CD4-positive, CD25-positive, alpha-beta regulatory T cell (primary cell): Measurements from ENCODE around the gene AFF4. TPM values are rescaled to one million over a fixed set of nuclear protein-coding genes. Genes with fewer than 3 reads are reported as not detected.
"Not testable (repeated sequence)": the region's sequence is repeated elsewhere in the genome, so short reads cannot be mapped to it uniquely, and the experiment has no call there.

Source experiments
- ATAC-seq, 2 donors: fragments of 150-1000 bp; cut with Tn5 transposase; one replicate each; pipeline ENCODE4 v1.10.0; 2021; ENCODE audit warnings: low read depth in 2 of 2, moderate number of reproducible peaks in 2 of 2, moderate library complexity in 1 of 2
- DNase-seq, 3 donors: peaks; one replicate each; pipeline versions ENCODE4 v3.0.0 to v3.0.0-alpha.2; 2012 to 2022; ENCODE audit warnings: mixed read lengths in 1 of 3
- H3K27ac ChIP-seq: one replicate; pipeline ENCODE4 v1.7.0; 2013; ENCODE audit warnings: mild to moderate bottlenecking, low read length; ENCODE audit not compliant: insufficient read depth, poor library complexity, severe bottlenecking
- H3K27me3 ChIP-seq: one replicate; pipeline ENCODE4 v1.7.0; 2013; ENCODE audit warnings: low read length; ENCODE audit not compliant: control insufficient read depth, insufficient read depth
- H3K36me3 ChIP-seq: one replicate; pipeline ENCODE4 v1.7.0; 2013; ENCODE audit warnings: mild to moderate bottlenecking, low read length, moderate library complexity; ENCODE audit not compliant: control insufficient read depth, insufficient read depth
- H3K4me1 ChIP-seq: 2 replicates; pipeline ENCODE4 v1.7.0; 2013; ENCODE audit warnings: mild to moderate bottlenecking, low read length; ENCODE audit not compliant: insufficient read depth, control insufficient read depth, poor library complexity, severe bottlenecking
- H3K4me3 ChIP-seq: one replicate; pipeline ENCODE4 v1.7.0; 2013; ENCODE audit warnings: low read depth, mild to moderate bottlenecking, low read length, moderate library complexity
- H3K9me3 ChIP-seq, 2 experiments: 1 replicate in 1 of 2; 2 replicates in 1 of 2; pipeline ENCODE4 v1.7.0; 2013; ENCODE audit warnings: low read length in 2 of 2, mild to moderate bottlenecking in 1 of 2, moderate library complexity in 1 of 2; ENCODE audit not compliant: control insufficient read depth in 2 of 2
- H3K27ac Mint-ChIP-seq, 3 donors: one replicate each; pipeline ENCODE4 v1.8.0; 2020 to 2022; ENCODE audit warnings: mild to moderate bottlenecking in 3 of 3, mixed read lengths in 3 of 3, moderate library complexity in 2 of 3
- H3K27me3 Mint-ChIP-seq: one replicate; pipeline ENCODE4 v1.8.0; 2022; ENCODE audit warnings: mild to moderate bottlenecking, mixed read lengths
- H3K36me3 Mint-ChIP-seq: one replicate; pipeline ENCODE4 v1.8.0; 2020; ENCODE audit warnings: mixed read lengths
- H3K4me1 Mint-ChIP-seq, 4 donors: one replicate each; pipeline ENCODE4 v1.8.0; 2020 to 2022; ENCODE audit warnings: mixed read lengths in 4 of 4, mild to moderate bottlenecking in 1 of 4
- H3K4me3 Mint-ChIP-seq, 4 donors: one replicate each; pipeline ENCODE4 v1.8.0; 2020 to 2022; ENCODE audit warnings: mild to moderate bottlenecking in 4 of 4, mixed read lengths in 4 of 4, moderate library complexity in 3 of 4
- H3K9me3 Mint-ChIP-seq, 7 donors: one replicate each; pipeline ENCODE4 v1.8.0; 2020 to 2022; ENCODE audit warnings: mixed read lengths in 7 of 7, mild to moderate bottlenecking in 3 of 7, moderate library complexity in 2 of 7
- polyA plus RNA-seq, 4 donors: library from polyadenylated mRNA; unstranded; fragments of 300-500 nt; fragmentation: Illumina TruSeq; gene quantifications; one replicate each; pipeline ENCODE4 v1.2.3, GENCODE V29; 2021
- total RNA-seq: library from RNA; stranded (reverse); gene quantifications from one replicate; pipeline ENCODE4 v1.2.3, GENCODE V29; 2022

The AFF4 gene
- total and polyA plus RNA-seq, 5 donors from 2014 or later: 13.5 to 74.8 (median 16.8) TPM

DNA sequence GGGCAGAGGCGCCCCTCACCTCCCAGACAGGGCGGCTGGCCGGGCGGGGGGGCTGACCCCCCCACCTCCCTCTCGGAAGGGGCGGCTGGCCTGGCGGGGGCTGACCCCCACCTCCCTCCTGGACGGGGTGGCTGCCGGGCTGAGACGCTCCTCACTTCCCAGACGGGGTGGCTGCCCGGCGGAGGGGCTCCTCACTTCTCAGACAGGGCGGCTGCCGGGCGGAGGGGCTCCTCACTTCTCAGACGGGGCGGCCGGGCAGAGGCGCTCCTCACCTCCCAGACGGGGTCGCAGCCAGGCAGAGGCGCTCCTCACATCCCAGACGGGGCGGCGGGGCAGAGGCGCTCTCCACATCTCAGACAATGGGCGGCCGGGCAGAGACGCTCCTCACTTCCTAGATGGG, 19.5 kb upstream of the AFF4 start:
- H3K4me3 Mint-ChIP-seq, H3K27me3 ChIP-seq, H3K36me3 ChIP-seq, ATAC-seq, H3K4me1 ChIP-seq, H3K9me3 Mint-ChIP-seq, H3K9me3 ChIP-seq, H3K36me3 Mint-ChIP-seq, H3K4me3 ChIP-seq, H3K4me1 Mint-ChIP-seq, H3K27ac ChIP-seq, DNase-seq, H3K27me3 Mint-ChIP-seq, H3K27ac Mint-ChIP-seq: not testable (repeated sequence)

GRCh38 chr5:132981288-132981687, 17.9 kb upstream of the AFF4 start:
- Mint-ChIP-seq H3K4me3 (no peak overlapping the region), H3K27ac (no peak overlapping the region), H3K27me3 (peaks cover 8% of the 10 kb centered on the region), H3K9me3 (peaks cover 0 to 9% (median 4%) of the 10 kb centered on the region in 7 donors), H3K4me1 (no peaks in the 10 kb centered on the region), H3K36me3 (no peaks in the 10 kb centered on the region)
- DNase-seq: no peak
- Histone ChIP-seq H3K4me3 (no peak overlapping the region), H3K27me3 (no peaks in the 10 kb centered on the region), H3K36me3 (no peaks in the 10 kb centered on the region), H3K4me1 (no peaks in the 10 kb centered on the region), H3K9me3 (no peaks in the 10 kb centered on the region), H3K27ac (no peak overlapping the region)
- no peak for ATAC-seq

- no peak overlapping the region for H3K4me3 ChIP-seq
- no peaks in the 10 kb centered on the region for H3K36me3 Mint-ChIP-seq
- no peaks in the 10 kb centered on the region for H3K27me3 ChIP-seq
- no peak overlapping the region for H3K4me3 Mint-ChIP-seq
- H3K9me3 ChIP-seq: no peaks in the 10 kb centered on the region
- no peaks in the 10 kb centered on the region for H3K36me3 ChIP-seq
- ATAC-seq (no peak), DNase-seq (no peak)
- no peak overlapping the region for H3K27ac Mint-ChIP-seq
- H3K4me1 ChIP-seq: no peaks in the 10 kb centered on the region
- H3K27ac ChIP-seq: no peak overlapping the region
- H3K9me3 Mint-ChIP-seq: peaks cover 0 to 9% (median 4%) of the 10 kb centered on the region in 7 donors
- peaks cover 17% of the 10 kb centered on the region for H3K27me3 Mint-ChIP-seq
- no peaks in the 10 kb centered on the region for H3K4me1 Mint-ChIP-seq
Observed at GRCh38 chr5:132979976-132980375, 16.5 kb upstream of the AFF4 start.

GRCh38 chr5:132979367-132979940, 16.0 kb upstream of the AFF4 start:
- H3K36me3 Mint-ChIP-seq: no peaks in the 10 kb centered on the region
- no peaks in the 10 kb centered on the region for H3K27me3 ChIP-seq
- no peaks in the 10 kb centered on the region for H3K4me1 ChIP-seq
- DNase-seq (no peak), ATAC-seq (no peak)
- H3K36me3 ChIP-seq: no peaks in the 10 kb centered on the region
- H3K4me1 Mint-ChIP-seq: no peaks in the 10 kb centered on the region
- no peak overlapping the region for H3K4me3 Mint-ChIP-seq
- no peaks in the 10 kb centered on the region for H3K9me3 ChIP-seq
- no peak overlapping the region for H3K27ac Mint-ChIP-seq
- no peak overlapping the region for H3K27ac ChIP-seq
- H3K9me3 Mint-ChIP-seq: peaks cover 0 to 9% (median 4%) of the 10 kb centered on the region in 7 donors
- no peak overlapping the region for H3K4me3 ChIP-seq
- peaks cover 17% of the 10 kb centered on the region for H3K27me3 Mint-ChIP-seq

- no peak overlapping the region for H3K27ac Mint-ChIP-seq
- Histone ChIP-seq H3K9me3 (no peaks in the 10 kb centered on the region), H3K27ac (no peak overlapping the region), H3K4me1 (no peaks in the 10 kb centered on the region), H3K27me3 (no peaks in the 10 kb centered on the region), H3K36me3 (no peaks in the 10 kb centered on the region), H3K4me3 (no peak overlapping the region)
- no peak for ATAC-seq
- H3K36me3 Mint-ChIP-seq: no peaks in the 10 kb centered on the region
- no peak for DNase-seq
- peaks cover 0 to 9% (median 4%) of the 10 kb centered on the region in 7 donors for H3K9me3 Mint-ChIP-seq
- H3K27me3 Mint-ChIP-seq: peaks cover 17% of the 10 kb centered on the region
- H3K4me3 Mint-ChIP-seq: no peak overlapping the region
- H3K4me1 Mint-ChIP-seq: no peaks in the 10 kb centered on the region
Observed at GRCh38 chr5:132976852-132977251, 13.4 kb upstream of the AFF4 start.

DNA sequence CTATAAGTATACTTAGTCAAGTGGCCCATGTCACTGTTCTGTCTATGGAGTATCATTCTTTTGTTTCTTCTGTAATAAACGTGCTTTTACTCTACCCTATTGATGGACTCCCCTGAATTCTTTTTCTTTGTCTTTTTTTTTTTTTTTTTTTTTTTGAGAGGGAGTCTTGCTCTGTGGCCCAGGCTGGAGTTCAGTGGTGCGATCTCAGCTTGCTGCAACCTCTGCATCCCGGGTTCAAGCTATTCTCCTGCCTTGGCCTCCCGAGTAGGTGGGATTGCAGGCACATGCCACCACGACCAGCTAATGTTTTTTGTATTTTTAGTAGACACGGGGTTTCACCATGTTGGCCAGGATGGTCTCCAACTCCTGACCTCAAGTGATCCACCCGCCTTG, 9.0 kb upstream of the AFF4 start:
- H3K4me1 ChIP-seq, H3K4me3 ChIP-seq, H3K36me3 ChIP-seq, H3K4me1 Mint-ChIP-seq, H3K27ac Mint-ChIP-seq, DNase-seq, H3K4me3 Mint-ChIP-seq, H3K9me3 ChIP-seq, H3K27ac ChIP-seq, H3K36me3 Mint-ChIP-seq, H3K9me3 Mint-ChIP-seq, H3K27me3 ChIP-seq, ATAC-seq: not testable (repeated sequence)
- peaks cover 14% of the 10 kb centered on the region for H3K27me3 Mint-ChIP-seq

GRCh38 chr5:132971483-132972435, 8.3 kb upstream of the AFF4 start:
- Mint-ChIP-seq H3K27me3 (peaks cover 10% of the 10 kb centered on the region), H3K36me3 (no peaks in the 10 kb centered on the region), H3K9me3 (peaks cover 0 to 4% (median under 1%) of the 10 kb centered on the region in 7 donors), H3K27ac (no peak overlapping the region), H3K4me3 (no peak overlapping the region), H3K4me1 (peaks cover 0 to 3% (median 0%) of the 10 kb centered on the region in 4 donors)
- no peak overlapping the region for H3K4me3 ChIP-seq
- no peak overlapping the region for H3K27ac ChIP-seq
- H3K9me3 ChIP-seq: no peaks in the 10 kb centered on the region
- no peaks in the 10 kb centered on the region for H3K4me1 ChIP-seq
- ATAC-seq: no peak
- DNase-seq: no peak
- H3K27me3 ChIP-seq: no peaks in the 10 kb centered on the region
- H3K36me3 ChIP-seq: no peaks in the 10 kb centered on the region
